GM18868 (cell line): Measurements from ENCODE around the gene UBAC2.

ENCODE experiments used
- ATAC-seq: cut with Tn5 transposase; IDR thresholded peaks from one replicate; pipeline ENCODE4 v1.9.1; 2021; ENCODE audit warnings: mild to moderate bottlenecking, moderate library complexity; ENCODE audit not compliant: unreplicated experiment

UBAC2 gene

GRCh38 chr13:99352351-99353245 is 151.9 kb downstream of the UBAC2 start:
- no peak for ATAC-seq

DNA sequence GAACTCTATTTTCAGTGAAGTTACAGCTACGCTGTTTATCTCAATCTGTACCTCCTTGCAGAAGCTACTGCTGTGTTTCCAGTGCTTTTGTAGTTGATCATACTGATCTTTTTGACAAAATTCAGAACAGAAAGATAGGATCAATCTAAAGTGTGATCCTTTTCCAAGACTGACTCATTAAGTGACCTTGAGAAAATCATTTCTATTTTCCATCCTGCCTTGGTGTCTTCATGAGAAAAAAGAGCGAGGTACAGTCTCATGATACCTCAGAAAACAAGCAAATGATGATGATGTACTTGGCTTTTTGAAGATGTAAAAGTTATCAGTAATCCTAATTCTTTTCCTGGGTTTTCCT is 152.6 kb downstream of the UBAC2 start:
- ATAC-seq = no peak

DNA sequence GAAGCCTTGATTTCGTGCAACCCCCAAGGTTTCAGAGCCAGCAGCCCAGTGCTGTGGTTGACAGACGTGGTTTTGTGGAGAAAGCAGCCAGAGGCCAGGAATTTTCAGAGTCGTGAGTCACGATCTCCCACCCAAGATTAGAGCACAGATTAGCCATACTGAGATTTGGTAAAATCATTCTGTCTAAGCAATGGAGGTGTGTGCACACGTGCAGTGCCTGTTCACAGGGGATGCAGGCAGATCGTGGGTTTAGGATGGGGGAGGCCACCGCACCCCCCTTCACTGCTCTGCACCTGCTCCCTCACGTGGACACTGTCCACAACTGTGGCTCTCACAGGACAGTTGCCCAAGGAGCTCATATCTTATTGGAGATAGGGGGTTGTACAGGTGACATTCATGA is 153.2 kb downstream of the UBAC2 start:
- no peak for ATAC-seq

- peak; percentile 30 for ATAC-seq
These were observed 153.8 kb downstream of the UBAC2 start for GRCh38 chr13:99354371-99354951.

DNA sequence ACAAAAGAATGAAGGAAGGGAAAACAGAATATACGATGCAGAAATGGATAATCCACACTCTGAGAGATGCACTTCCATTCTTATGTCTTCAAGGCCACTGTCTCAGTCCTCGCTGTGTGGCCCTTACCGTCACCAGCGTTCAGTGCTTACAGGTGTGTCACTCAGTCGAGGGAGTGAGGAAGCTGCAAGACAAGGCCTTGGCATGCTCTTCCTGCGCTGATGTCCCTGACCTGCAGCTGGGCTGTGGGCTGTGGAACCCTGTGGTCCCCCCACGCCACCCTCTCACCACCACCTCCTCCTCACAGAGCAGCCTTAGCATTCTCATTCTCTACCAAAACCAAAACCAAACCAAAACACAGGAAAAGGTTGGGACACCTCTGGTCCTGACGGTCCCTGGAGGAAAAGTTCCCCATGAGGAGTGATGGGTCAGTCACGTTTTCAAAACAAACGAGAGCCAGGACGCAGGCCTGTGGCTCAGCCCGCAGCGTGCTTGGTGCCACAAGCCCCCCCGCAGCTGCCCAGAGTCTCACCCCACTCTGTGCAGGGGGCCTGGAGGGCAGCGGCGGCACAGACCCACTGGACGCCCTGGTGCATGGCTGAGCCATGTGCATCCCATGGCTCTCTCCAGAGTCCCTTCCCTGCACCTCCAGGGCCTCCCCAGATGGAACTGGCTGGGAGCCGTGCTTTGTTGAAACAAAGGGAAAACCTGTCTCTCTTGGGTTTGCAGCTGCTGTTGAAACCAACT is 154.8 kb downstream of the UBAC2 start:
- ATAC-seq = no peak

DNA sequence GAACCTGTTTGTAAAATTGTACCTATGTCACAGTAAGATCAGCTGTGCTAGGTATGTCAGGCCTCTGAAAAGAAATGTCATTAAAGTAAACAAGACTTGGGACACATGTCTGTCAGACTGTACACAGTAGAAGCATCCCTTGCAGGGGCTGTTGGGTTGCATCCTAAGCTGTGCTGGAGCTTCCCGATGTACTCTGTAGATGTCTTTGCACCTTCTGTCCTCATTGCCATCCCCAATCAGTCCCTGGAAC is 155.3 kb downstream of the UBAC2 start:
- ATAC-seq = no peak

GRCh38 chr13:99356262-99357091 is 155.8 kb downstream of the UBAC2 start:
- peak; percentile 54 for ATAC-seq

- ATAC-seq = peak; percentile 50
These were observed 156.5 kb downstream of the UBAC2 start for GRCh38 chr13:99357131-99357596.

GRCh38 chr13:99357941-99358340 is 157.3 kb downstream of the UBAC2 start:
- ATAC-seq = no peak

GRCh38 chr13:99359528-99359927 is 158.9 kb downstream of the UBAC2 start:
- ATAC-seq = no peak

- no peak for ATAC-seq
These were observed 160.0 kb downstream of the UBAC2 start for GRCh38 chr13:99360696-99361095.

DNA sequence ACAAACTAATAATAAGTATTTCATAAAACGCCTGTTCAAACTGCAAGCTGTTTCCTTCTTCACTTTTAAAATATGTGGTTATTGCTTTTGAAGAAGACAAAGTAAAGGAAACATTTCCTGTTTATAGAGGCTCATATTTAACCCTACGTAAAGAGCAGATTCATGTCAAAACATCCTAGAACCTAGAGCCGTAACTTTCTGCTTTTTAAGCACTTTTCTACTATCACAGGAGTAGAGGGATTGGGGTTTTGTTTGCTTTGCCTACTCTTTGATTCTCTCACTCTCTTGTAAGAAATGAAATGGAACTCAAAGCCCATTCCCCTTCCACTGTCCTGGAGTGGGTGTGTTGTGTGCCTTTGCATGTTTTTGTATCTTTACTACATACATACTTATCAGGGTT is 160.5 kb downstream of the UBAC2 start:
- ATAC-seq = no peak

- ATAC-seq = no peak
These were observed 161.7 kb downstream of the UBAC2 start for GRCh38 chr13:99362362-99362761.

DNA sequence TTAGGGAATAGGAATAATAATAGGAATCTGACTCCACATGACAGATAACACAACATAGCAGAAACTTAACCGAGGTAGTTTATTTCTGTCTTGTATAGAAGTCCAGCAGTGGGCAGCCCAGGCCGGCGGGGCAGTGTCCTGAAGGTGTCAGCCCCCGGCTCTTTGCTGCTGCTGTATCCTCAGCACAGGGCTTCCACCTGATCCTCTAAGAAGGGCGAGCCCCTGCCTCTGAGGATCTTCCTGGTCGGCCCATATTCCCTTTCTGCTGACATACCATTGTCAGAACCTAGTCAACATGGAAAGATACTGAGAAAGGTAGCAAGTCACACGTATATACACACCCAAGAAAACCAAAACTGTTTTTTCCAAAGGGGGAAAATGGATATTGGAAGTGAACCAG is 162.7 kb downstream of the UBAC2 start:
- no peak for ATAC-seq

DNA sequence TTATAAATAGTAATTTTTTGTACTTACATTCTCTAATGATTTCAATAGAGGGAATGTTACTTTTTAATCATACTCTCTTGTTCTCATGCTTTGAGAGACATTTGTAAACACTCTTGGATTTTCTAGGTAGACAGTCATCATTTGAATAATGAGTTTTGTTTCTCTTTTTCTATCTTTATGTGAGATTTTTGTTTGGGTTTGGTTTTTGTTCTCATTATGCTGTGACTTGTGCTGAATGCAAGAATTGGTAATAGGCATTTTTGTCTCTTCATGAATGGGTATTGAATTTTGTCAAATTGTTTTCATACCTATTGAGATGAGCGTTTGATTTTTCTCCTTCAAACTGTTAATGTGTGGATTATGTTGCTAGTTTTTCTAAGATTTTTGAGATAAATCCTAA is 163.3 kb downstream of the UBAC2 start:
- ATAC-seq = peak; percentile 32

DNA sequence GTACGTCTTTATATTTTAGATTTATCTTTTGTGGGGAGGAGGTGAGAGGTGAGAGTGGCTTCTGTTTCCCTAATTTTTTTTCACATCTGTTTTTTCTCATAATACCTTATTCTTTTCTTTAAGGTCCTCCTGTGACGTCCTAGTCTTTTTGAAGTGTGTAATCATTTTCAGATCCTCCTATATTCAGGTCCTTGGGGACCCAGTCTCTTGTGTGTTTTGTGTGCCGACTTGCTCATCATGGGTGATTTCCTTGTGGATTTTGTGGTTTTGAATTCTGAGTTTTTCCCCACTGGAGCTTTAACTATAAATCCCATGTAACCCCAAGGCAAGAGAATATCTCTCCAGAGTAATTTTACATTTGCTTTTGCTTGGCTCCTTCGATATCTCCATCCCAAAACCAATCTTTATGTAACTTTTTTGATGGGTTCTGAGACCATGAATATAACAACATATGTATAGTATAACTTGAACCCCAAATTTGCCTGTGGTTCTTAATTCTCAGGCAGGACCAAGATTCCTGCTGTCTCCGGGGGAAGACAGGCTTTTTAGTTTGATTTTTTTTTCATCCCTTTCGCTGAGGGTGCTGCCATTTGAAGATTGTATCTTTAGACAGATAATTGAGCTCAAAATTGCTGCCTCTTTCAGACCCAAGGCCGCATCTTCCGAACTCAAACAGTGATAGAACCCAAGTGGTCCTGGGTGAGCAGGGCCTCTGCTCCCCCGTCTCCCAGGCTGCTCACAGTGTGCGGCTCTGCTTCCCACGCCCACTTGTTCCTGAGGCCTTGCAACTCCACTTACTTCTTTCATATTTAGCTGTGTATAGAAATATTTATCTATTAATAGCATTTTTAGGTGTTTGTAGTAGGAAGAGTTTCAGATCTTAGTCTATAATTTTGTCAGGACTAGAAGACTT is 165.7 kb downstream of the UBAC2 start:
- peak; percentile 65 for ATAC-seq

- no peak for ATAC-seq
These were observed 166.5 kb downstream of the UBAC2 start for GRCh38 chr13:99367106-99367616.

DNA sequence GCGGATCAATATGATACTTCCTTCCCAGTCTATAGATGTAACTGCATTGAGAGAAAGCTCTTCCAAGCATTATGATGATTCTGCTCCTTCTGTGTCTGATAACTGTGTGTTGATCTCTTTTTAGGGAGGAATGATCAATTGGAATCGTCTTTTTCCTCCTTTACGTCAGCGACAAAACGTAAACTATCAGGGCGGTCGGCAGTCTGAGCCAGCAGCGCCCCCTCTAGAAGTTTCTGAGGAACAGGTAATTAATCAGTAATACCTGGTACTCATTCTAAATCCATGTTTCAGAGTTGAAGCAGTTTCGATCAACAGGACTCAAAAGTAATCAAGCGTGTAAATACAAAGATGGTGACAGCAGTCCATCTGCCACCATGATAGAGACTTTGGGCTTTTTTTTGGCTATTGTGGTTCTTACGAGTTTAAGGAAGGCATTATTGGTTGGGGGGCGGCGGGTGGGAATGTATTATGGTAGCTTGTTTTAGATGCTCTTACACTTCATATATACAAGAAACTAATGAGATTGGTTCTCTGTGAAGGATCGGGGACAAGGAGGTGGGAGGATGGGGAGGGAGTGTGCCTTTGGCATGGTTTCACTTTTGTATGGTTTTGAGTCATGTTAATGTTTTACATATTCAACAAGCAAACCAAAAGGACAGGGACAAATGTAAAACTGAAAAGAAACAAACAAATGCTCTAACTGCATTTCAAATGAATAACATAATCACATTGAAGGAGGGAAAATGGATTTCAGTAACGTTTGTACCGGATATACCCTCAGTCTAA is 167.2 kb downstream of the UBAC2 start:
- ATAC-seq = no peak
